ENCODE results near the gene CASP12.

GRCh38 chr11:104855965-104856364, 42.3 kb downstream of the CASP12 start:
- TF ChIP-seq CTCF (IDR thresholded peaks at IDR 0.05; ENCODE audit: low read depth, low read length, missing input control) (no peak), TAF1 (conservative IDR thresholded peaks at IDR 0.05) (no peak), HNF4A (conservative IDR thresholded peaks at IDR 0.05) (no peak), REST (IDR thresholded peaks at IDR 0.05) (no peak), EGR1 (IDR thresholded peaks at IDR 0.05; ENCODE audit: low read depth in 2 of 2) (no peak), YY1 (IDR thresholded peaks at IDR 0.05) (no peak), ATF3 (IDR thresholded peaks at IDR 0.05) (no peak), HNF4G (IDR thresholded peaks at IDR 0.05) (no peak), GABPA (IDR thresholded peaks at IDR 0.05 in 1 of 2, conservative IDR thresholded peaks at IDR 0.05 in 1 of 2) (no peak), RAD21 (IDR thresholded peaks at IDR 0.05) (no peak), JUND (IDR thresholded peaks at IDR 0.05) (no peak), RXRA (IDR thresholded peaks at IDR 0.05) (no peak), NR2F2 (IDR thresholded peaks at IDR 0.05) (no peak)
- TF ChIP-seq, protein P1, sequence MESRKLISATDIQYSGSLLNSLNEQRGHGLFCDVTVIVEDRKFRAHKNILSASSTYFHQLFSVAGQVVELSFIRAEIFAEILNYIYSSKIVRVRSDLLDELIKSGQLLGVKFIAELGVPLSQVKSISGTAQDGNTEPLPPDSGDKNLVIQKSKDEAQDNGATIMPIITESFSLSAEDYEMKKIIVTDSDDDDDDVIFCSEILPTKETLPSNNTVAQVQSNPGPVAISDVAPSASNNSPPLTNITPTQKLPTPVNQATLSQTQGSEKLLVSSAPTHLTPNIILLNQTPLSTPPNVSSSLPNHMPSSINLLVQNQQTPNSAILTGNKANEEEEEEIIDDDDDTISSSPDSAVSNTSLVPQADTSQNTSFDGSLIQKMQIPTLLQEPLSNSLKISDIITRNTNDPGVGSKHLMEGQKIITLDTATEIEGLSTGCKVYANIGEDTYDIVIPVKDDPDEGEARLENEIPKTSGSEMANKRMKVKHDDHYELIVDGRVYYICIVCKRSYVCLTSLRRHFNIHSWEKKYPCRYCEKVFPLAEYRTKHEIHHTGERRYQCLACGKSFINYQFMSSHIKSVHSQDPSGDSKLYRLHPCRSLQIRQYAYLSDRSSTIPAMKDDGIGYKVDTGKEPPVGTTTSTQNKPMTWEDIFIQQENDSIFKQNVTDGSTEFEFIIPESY (IDR thresholded peaks at IDR 0.05): no peak

All from liver (tissue), 3 donors.